Measurements from ENCODE around the gene ATP2B3.

GRCh38 chrX:153522259-153522658 is 4.8 kb downstream of the ATP2B3 start:
- TF ChIP-seq CTCF (IDR thresholded peaks at IDR 0.05; ENCODE audit: insufficient read depth, low read length, poor library complexity, severe bottlenecking) (no peak), EZH2phosphoT487 (conservative IDR thresholded peaks at IDR 0.05; ENCODE audit: low read length) (no peak)

All from SU-DHL-6 (cell line).